A673 (cell line): ENCODE data around the gene TMEM91. TPM values are rescaled to one million over a fixed set of nuclear protein-coding genes. Genes with fewer than 3 reads are reported as not detected.
"Not testable (repeated sequence)": the region's sequence is repeated elsewhere in the genome, so short reads cannot be mapped to it uniquely, and the experiment has no call there.

Source experiments
- BruUV-seq: library from RNA; stranded (reverse); fragments of 400-500 nt; replicated peaks from 2 replicates; lab custom pipeline; 2021; lab: Mats Ljungman, UMichigan
- CTCF ChIA-PET: fragments of 300-600 bp; sonication (Branson Sonifier 250); formaldehyde crosslinking; loops from one replicate; lab custom pipeline; 2022; ENCODE audit warnings: antibody characterized with exemption; lab: Charles Lee
- POLR2A ChIA-PET: fragments of 300-600 bp; sonication (Branson Sonifier 250); formaldehyde crosslinking; loops from one replicate; lab custom pipeline; 2022; ENCODE audit warnings: antibody characterized with exemption; ENCODE audit not compliant: low non-redundant PET; lab: Charles Lee
- DNase-seq: peaks from one replicate; pipeline ENCODE4 v3.0.0-alpha.2; 2015; ENCODE audit warnings: low spot score
- H3K27ac ChIP-seq: fragments of 200-600 bp; sonication (generic); 2 replicates; pipeline ENCODE4 v1.5.1; 2016; ENCODE audit warnings: mixed run types, low read depth, mild to moderate bottlenecking, mixed read lengths, antibody characterized with exemption, low read length; ENCODE audit not compliant: poor library complexity, severe bottlenecking
- H3K27me3 ChIP-seq: fragments of 200-600 bp; sonication (generic); replicated peaks from 2 replicates; pipeline ENCODE4 v1.6.1; 2017; ENCODE audit warnings: mixed run types, low read depth, mild to moderate bottlenecking, mixed read lengths, antibody characterized with exemption, low read length; ENCODE audit not compliant: insufficient read depth, poor library complexity
- H3K36me3 ChIP-seq: fragments of 200-600 bp; sonication (generic); 2 replicates; pipeline ENCODE4 v1.6.1; 2016; ENCODE audit warnings: mixed run types, mild to moderate bottlenecking, mixed read lengths, antibody characterized with exemption, low read length; ENCODE audit not compliant: insufficient read depth, poor library complexity, severe bottlenecking
- H3K4me1 ChIP-seq: fragments of 200-600 bp; sonication (generic); 2 replicates; pipeline ENCODE4 v1.6.1; 2017; ENCODE audit warnings: mixed run types, mild to moderate bottlenecking, mixed read lengths, antibody characterized with exemption, low read length; ENCODE audit not compliant: insufficient read depth, poor library complexity, severe bottlenecking
- H3K4me3 ChIP-seq: fragments of 200-600 bp; sonication (generic); 2 replicates; pipeline ENCODE4 v1.5.1; 2016; ENCODE audit warnings: low read depth, mixed run types, mild to moderate bottlenecking, mixed read lengths, low read length; ENCODE audit not compliant: poor library complexity, severe bottlenecking
- H3K9me3 ChIP-seq: fragments of 200-600 bp; sonication (generic); 2 replicates; pipeline ENCODE4 v1.6.1; 2016; ENCODE audit warnings: mixed run types, low read depth, mild to moderate bottlenecking, mixed read lengths, antibody characterized with exemption, low read length; ENCODE audit not compliant: poor library complexity, severe bottlenecking
- EZH2 ChIP-seq: fragments of 200-600 bp; sonication (generic); IDR thresholded peaks from 2 replicates; pipeline ENCODE4 v1.6.1; 2017; ENCODE audit warnings: borderline replicate concordance, low read depth, mild to moderate bottlenecking, mixed read lengths, antibody characterized with exemption, low read length; ENCODE audit not compliant: poor library complexity, severe bottlenecking
- intact Hi-C: fragments of 100-400 bp; cut with micrococcal nuclease; formaldehyde crosslinking; loops from one replicate; pipeline ENCODE4 v1.10.0; 2022; ENCODE audit not compliant: unreplicated experiment
- total RNA-seq: library from RNA; stranded (reverse); gene quantifications from 2 replicates; pipeline ENCODE4 v1.2.3, GENCODE V29; 2021
- TF ChIP-seq, protein P1 (sequence below): fragments of 300-800, 200-600 bp; sonication (generic); conservative IDR thresholded peaks from 2 replicates; pipeline ENCODE4 v1.5.1; 2017; ENCODE audit warnings: low read depth, mild to moderate bottlenecking, antibody characterized with exemption, low read length, moderate library complexity, mixed read lengths

TMEM91 gene
- total RNA-seq, 1 experiment from 2014 or later = 4.9 TPM

DNA sequence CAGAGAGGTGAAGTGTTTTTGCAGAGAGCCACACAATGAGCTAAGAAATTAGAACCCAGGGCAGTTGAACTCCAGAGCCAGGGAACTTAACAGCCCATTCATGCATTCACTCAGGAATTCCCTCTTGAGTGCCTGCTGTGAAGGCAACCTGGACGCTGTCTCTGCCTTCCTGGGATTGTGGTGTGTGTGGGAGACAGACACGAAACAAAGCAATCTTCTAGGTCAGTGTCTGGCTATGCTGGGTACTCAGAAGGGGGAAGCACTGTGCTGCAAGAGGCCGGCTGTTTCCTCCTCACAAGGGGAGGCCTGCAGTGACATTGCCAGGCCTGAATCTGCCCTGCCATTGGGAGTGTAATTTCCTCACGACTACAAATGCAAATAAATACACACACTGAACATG, 30.9 kb downstream of the TMEM91 start:
- no peaks in the 10 kb centered on the region for H3K27me3 ChIP-seq
- CTCF ChIA-PET = no interaction called here
- no peaks in the 10 kb centered on the region for H3K36me3 ChIP-seq
- no peak overlapping the region for H3K27ac ChIP-seq
- H3K9me3 ChIP-seq = no peaks in the 10 kb centered on the region
- no peaks in the 10 kb centered on the region for H3K4me1 ChIP-seq
- TF ChIP-seq, protein P1, sequence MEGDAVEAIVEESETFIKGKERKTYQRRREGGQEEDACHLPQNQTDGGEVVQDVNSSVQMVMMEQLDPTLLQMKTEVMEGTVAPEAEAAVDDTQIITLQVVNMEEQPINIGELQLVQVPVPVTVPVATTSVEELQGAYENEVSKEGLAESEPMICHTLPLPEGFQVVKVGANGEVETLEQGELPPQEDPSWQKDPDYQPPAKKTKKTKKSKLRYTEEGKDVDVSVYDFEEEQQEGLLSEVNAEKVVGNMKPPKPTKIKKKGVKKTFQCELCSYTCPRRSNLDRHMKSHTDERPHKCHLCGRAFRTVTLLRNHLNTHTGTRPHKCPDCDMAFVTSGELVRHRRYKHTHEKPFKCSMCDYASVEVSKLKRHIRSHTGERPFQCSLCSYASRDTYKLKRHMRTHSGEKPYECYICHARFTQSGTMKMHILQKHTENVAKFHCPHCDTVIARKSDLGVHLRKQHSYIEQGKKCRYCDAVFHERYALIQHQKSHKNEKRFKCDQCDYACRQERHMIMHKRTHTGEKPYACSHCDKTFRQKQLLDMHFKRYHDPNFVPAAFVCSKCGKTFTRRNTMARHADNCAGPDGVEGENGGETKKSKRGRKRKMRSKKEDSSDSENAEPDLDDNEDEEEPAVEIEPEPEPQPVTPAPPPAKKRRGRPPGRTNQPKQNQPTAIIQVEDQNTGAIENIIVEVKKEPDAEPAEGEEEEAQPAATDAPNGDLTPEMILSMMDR = no peak
- no peak for TF ChIP-seq EZH2
- DNase-seq = no peak
- no peak overlapping the region for H3K4me3 ChIP-seq
- intact Hi-C loops = no loop called here
- no TSS peak for BruUV-seq
- POLR2A ChIA-PET = no interaction called here

DNA sequence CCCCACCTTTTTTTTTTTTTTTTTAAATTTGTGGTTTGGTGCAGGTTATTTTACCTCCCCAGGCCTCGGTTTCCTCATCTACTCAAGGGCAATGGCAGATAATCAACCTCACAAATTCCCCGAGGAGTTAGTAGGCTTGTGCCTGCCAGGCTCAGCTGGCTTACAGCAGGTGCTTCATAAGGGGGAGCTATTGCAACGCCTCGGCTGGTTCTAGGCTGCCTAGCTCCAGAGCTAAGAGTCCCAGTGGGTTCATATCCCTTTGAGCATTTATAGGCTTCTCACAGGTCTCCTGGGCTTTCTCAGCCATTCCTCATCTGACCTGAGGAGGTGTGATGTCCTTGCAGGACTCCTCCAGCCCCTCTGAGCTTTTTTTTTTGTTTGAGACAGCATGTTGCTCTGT, 31.9 kb downstream of the TMEM91 start:
- Histone ChIP-seq H3K4me3 (no peak overlapping the region), H3K36me3 (no peaks in the 10 kb centered on the region), H3K9me3 (no peaks in the 10 kb centered on the region), H3K27ac (no peak overlapping the region), H3K4me1 (no peaks in the 10 kb centered on the region), H3K27me3 (no peaks in the 10 kb centered on the region)
- DNase-seq = no peak
- BruUV-seq = no TSS peak
- intact Hi-C loops = no loop called here
- POLR2A ChIA-PET = interaction anchor here (0.7 kb wide), 1 partner anchor 66 kb away, joined by 9 read pairs; no protein-coding TSS in a partner anchor
- CTCF ChIA-PET = no interaction called here
- TF ChIP-seq, protein P1 = peak; percentile 25; the same call in 1 of the 2 replicates
- TF ChIP-seq EZH2 = no peak

DNA sequence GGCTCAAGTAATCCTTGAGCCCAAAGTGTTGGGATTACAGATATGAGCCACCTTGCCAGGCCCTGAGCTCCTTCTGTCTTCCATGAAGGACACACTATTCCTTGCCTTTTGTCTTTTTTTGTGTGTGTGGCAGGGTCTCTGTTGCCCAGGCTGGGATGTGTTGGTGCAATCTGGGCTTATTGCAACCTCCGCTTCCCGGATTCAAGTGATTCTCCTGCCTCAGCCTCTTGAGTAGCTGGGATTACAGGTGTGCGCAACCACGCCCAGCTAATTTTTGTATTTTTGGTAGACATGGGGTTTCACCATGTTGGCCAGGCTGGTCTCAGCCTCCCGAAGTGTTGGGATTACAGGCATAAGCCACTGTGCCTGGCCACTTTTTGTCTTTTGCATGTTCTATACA, 32.5 kb downstream of the TMEM91 start:
- H3K36me3 ChIP-seq, BruUV-seq, H3K27ac ChIP-seq, intact Hi-C loops, H3K27me3 ChIP-seq, CTCF ChIA-PET, DNase-seq, H3K4me1 ChIP-seq, H3K9me3 ChIP-seq, H3K4me3 ChIP-seq: not testable (repeated sequence)
- POLR2A ChIA-PET = interaction anchor here (0.7 kb wide), 1 partner anchor 67 kb away, joined by 9 read pairs; no protein-coding TSS in a partner anchor

DNA sequence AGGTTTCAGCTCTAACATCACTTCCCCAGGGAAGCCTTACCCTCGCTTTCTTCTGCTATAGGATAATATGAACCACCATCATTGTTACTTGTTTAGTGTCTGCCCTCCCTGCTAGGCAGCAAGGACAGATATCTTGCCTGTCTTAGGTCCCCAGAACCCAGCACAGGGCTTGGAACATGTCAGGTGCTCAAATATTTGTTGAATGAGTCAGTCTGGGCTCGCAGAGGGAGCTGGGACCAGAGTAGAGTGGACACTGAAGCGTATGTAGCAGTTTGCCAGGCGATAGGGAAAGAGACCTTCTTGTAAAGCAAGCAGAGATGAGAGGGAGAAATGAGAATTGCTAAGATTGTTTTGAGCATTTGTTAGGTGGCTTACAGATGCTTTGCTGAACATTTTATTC, 33.0 kb downstream of the TMEM91 start:
- Histone ChIP-seq H3K27ac (no peak overlapping the region), H3K36me3 (no peaks in the 10 kb centered on the region), H3K4me1 (no peaks in the 10 kb centered on the region), H3K4me3 (no peak overlapping the region), H3K27me3 (no peaks in the 10 kb centered on the region), H3K9me3 (no peaks in the 10 kb centered on the region)
- no TSS peak for BruUV-seq
- DNase-seq = no peak
- TF ChIP-seq EZH2 = no peak
- TF ChIP-seq, protein P1 = no peak
- POLR2A ChIA-PET = no interaction called here
- intact Hi-C loops = no loop called here
- CTCF ChIA-PET = no interaction called here
